Measurements from ENCODE around the gene PLCB4.

Gene PLCB4

GRCh38 chr20:9498322-9498721 is 429.4 kb downstream of the PLCB4 start:
- no peak for DNase-seq (ENCODE audit: low spot score)

DNA sequence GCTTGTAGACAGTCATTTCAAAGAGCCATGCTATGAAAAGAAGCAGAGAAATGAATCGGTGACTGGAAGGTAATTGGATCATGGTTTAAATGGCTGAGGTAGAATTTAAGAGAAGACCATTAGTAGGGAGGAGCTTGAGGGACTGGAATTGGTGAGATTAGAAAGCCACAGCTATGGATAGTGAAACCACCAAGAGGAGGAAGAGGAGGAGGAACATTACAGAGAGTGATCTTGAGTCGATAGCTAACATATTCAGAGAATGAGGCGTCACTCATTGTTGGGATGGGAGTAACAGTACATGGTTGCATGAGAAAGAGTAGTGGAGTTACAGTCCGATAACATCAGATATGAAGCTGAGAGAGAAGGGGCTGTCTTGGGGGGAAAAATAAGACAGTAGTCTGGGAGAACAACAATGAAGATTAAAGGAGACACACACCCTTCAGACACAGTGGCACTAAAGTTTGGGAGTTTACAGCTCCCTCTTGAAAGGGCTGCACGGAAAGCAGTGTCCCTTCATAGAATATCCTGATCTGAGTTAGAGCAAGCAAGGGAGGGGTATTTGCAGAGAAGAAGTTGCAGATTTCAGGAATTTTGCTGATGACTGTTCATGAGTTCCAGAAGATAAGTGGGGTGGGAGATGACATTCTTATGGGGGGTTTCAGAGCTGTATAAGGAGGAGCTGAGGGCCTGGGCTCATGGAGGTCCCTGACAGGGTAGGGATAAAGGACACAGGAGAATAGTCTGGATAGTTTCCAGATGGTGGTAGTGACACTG is 430.4 kb downstream of the PLCB4 start:
- DNase-seq (ENCODE audit: low spot score): no peak

DNA sequence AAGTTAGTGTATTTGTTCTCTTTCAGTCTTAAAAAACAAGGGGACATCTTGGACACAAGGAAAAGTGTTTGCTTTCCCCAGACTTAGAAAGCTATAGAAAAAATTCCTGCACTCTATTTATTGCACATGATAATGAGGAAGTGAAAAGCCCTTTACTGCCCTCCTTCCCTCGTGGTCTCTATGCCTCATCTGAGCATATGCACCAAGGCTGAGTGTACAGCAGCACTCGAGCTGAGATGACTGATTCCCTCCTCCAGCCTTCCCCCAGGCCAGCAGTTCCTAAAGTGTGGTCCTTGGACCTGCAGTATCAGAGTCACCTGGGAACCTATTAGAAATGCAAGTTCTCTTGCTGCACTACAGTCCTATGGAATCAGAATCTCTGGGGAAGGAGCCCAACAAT is 431.2 kb downstream of the PLCB4 start:
- DNase-seq (ENCODE audit: low spot score): no peak

- no peak for DNase-seq (ENCODE audit: low spot score)
Observed at GRCh38 chr20:9501473-9501872, 432.6 kb downstream of the PLCB4 start.

DNA sequence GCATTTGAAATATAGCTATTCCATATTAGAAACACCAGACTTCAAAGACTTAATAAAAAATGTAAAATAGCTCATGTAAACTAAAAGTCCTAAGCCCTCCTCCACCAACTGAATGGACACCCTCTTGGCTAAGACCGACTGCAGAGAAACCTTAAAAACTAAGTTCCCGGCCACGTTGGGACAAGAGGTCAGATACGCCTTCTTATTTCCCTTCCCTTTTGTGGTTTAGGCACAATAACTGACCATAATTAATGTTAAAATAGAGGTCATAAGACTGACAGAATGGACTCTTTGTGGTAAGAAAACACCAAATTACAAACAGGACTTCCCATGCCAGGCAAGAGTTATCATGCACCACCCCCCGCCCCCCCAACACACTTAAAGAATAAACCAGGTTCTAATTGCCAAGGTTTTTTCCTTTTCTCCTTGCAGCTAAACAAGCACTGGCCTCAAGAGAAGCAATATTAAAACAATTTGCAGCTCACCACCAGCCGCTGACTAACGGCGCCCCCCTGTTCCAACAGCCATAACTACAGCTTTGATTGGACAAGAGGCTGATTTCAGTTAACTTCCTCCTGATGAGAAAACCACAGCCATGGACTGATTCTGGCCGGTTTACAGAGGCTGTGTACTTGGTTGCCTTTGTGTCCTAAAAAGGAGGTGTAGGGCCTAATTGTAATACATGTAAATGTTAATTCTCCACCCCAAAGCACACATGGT is 434.8 kb downstream of the PLCB4 start:
- DNase-seq (ENCODE audit: low spot score): no peak

DNA sequence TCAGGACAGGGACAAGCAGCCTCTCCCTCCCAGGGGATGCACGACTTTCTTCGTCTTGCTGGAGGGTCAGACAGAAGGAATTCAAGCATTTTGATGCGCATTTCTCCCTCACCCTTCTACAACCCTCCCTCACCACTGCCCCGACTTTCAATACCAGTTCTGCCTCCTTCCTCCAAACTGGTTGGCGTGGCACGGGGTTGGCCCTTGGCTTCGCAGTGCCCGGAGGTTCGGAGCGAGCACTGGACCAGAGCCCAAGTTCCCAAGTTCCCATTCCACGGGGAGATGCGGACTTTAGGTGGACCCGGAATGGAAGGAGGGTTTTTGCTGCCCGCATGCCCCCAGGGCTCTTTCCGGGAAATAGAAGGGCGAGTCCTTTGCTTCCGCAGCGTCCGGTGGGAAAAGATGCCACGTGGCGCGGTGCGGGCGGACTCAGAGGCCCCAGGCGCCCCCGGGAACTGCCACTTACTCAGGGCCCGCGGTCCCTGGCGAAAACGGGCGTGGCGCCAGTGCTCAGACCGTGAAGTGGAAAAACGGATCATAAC is 437.5 kb downstream of the PLCB4 start:
- no peak for DNase-seq (ENCODE audit: low spot score)

GRCh38 chr20:9506964-9507369 is 438.1 kb downstream of the PLCB4 start:
- DNase-seq (ENCODE audit: low spot score): no peak

GRCh38 chr20:9507544-9508239 is 438.8 kb downstream of the PLCB4 start:
- DNase-seq (ENCODE audit: low spot score): no peak

- DNase-seq (ENCODE audit: low spot score): no peak
Observed at GRCh38 chr20:9508240-9508661, 439.4 kb downstream of the PLCB4 start.

DNA sequence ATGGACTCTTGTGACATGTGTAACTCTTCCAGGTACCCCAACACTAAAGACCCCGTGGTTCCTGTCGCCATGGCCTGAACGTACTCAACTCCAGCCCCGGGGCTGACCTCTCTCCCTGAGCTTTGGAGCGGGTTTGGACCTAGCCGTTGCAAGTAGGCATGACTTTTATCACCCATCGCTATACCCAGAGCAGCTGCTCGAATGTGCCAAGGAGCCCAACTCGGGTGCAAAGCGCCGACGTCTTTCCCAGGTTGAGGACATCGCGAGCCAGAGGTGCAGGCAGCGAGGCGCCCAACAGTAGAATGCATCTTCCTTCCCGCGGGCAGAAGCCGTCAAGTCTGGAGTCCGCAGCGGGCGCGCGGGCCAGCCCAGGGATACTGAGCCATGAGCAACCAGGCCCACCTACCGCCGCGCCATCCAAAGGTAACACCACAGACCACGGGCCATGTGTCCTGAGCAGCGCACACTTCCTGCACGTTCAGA is 439.9 kb downstream of the PLCB4 start:
- no peak for DNase-seq (ENCODE audit: low spot score)

GRCh38 chr20:9509246-9509645 is 440.4 kb downstream of the PLCB4 start:
- no peak for DNase-seq (ENCODE audit: low spot score)

DNA sequence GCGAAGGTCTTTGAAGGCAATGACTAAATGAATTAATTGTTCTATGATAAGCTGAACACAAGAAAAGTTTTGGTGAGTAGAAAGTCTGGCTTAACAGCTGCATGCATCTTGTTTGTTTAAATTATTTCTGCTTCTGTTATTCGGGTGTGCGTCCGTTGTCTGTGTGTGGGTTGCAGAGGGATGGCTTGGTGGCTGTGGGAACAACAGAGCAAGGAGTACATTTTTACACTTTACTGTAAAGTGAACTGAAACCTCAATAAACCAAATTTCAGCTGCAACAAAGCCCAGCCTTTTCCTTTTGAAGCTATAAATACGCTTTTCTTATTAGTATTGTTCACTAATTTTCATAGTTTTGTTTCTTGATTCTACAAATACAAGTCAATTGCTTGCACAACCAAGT is 442.0 kb downstream of the PLCB4 start:
- DNase-seq (ENCODE audit: low spot score): no peak

- peak; percentile 6 for DNase-seq (ENCODE audit: low spot score)
Observed at GRCh38 chr20:9514072-9514460, 445.2 kb downstream of the PLCB4 start.

GRCh38 chr20:9514461-9515213 is 445.8 kb downstream of the PLCB4 start, which contains the start of gene LAMP5:
Gene LAMP5, plus strand, starts transcription at chr20:9514590. Its CDS starts 263 bp downstream, at chr20:9514853.
- peak; percentile 13 for DNase-seq (ENCODE audit: low spot score)

DNA sequence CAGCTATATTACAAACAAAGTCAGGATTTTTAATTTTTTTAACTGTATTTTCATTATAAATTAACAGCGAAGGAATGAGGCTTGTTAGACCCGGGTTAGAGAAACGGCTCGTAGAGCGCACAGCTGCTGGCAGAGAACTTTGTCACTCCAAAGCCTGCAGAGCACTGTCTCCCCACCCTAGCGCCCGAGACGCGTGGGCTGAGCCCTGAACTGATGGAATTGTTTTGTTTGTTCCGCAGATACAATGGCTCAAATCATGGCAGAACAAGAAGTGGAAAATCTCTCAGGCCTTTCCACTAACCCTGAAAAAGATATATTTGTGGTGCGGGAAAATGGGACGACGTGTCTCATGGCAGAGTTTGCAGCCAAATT is 446.3 kb downstream of the PLCB4 start:
- no peak for DNase-seq (ENCODE audit: low spot score)

- DNase-seq (ENCODE audit: low spot score): no peak
Observed at GRCh38 chr20:9515741-9516233, 446.9 kb downstream of the PLCB4 start.

DNA sequence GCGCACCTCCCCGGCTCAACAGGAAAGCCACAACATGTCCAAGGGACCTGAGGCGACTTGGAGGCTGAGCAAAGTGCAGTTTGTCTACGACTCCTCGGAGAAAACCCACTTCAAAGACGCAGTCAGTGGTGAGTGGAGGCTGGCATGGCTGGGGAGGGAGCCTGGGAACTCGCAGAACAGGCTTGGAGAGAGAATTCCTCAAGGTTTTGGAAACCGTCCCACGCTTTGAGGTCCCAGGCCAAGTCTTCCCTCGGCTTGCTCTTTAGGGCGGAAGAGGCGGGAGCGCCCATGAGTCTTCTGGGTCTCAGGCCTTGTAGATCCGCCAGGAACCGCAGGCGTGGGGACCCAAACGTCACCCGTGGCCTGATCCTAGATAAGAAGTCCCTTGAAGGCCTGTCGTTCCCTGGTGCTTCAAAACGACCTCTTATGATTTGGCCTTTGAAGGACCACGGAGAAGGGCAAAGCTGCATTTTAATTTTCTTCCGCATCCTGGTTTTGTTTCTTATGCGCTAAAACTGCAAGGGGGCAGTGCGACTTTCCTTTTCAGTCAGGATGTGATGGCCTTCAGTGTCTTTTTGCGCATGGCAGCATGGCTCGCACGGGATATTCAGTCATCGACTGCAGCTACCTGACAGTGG is 447.5 kb downstream of the PLCB4 start:
- DNase-seq (ENCODE audit: low spot score): no peak

GRCh38 chr20:9517297-9518162 is 448.6 kb downstream of the PLCB4 start:
- DNase-seq (ENCODE audit: low spot score): no peak

DNA sequence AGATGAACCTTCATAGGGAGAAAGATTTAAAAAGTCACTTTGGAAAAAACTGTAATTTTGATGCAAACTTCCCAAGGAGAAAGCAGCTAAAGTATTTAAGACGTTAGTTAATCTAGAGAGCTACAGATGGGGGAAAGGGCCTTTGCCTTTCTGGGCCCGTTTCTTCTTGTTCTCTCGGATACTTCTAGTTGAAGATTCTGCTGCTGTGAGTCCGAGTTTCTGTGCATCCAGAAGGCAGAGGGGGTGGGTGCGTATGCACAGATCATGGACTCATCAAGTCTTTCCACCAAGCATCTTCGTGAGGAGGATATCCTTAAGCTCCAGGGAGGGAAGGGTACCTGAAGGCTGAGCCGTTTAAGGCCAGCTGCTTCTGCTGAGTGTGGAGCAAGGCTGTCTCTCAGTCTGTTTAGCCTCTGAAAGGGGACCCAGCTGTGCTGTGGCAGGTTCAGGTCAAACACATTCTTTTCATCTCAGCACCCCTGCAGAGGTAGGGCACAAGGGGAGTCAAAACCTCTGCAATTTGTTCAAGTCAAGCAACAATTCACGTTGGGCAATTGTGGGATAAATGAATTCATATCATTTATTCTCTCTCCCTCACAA is 449.8 kb downstream of the PLCB4 start:
- no peak for DNase-seq (ENCODE audit: low spot score)

DNA sequence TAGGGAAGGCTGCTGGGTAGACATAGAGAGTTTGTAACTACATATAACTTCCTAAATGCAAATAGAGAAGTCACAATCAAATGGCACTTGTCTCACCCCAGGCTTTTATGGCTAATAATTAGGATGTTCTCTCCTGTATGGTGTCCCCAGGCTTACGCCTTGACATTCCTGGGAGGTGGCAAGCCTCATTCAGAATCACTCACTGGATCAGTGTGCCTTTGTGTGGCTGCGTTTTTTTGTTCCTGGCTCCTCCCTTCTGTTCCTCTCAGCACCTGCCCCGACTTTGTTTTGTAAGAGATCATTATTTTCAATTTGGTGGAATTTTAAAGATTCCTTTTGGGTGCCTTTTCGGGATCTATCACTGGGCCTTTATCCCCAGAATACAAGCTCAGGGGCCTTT is 451.2 kb downstream of the PLCB4 start:
- DNase-seq (ENCODE audit: low spot score): no peak
